Fibroblast of lung (primary cell): ENCODE results near the gene USP53.

Experiments used
- EZH2 ChIP-seq: IDR thresholded peaks from 2 replicates; pipeline ENCODE4 v1.5.1; 2012; ENCODE audit warnings: low read length, control low read depth, mild to moderate bottlenecking; ENCODE audit errors: missing control alignments
- TF ChIP-seq, protein P1 (sequence below), 2 donors: IDR thresholded peaks in 1 of 2; conservative IDR thresholded peaks in 1 of 2; 1 replicate in 1 of 2; 2 replicates in 1 of 2; pipeline ENCODE4 v1.5.1; 2011 to 2012; ENCODE audit warnings: low read length in 2 of 2, control low read depth in 1 of 2, inconsistent platforms in 1 of 2, low read depth in 1 of 2, mild to moderate bottlenecking in 1 of 2

GRCh38 chr4:119228406-119228805, 15.9 kb downstream of the USP53 start:
- TF ChIP-seq, protein P1, sequence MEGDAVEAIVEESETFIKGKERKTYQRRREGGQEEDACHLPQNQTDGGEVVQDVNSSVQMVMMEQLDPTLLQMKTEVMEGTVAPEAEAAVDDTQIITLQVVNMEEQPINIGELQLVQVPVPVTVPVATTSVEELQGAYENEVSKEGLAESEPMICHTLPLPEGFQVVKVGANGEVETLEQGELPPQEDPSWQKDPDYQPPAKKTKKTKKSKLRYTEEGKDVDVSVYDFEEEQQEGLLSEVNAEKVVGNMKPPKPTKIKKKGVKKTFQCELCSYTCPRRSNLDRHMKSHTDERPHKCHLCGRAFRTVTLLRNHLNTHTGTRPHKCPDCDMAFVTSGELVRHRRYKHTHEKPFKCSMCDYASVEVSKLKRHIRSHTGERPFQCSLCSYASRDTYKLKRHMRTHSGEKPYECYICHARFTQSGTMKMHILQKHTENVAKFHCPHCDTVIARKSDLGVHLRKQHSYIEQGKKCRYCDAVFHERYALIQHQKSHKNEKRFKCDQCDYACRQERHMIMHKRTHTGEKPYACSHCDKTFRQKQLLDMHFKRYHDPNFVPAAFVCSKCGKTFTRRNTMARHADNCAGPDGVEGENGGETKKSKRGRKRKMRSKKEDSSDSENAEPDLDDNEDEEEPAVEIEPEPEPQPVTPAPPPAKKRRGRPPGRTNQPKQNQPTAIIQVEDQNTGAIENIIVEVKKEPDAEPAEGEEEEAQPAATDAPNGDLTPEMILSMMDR (conservative IDR thresholded peaks at IDR 0.05 in 1 of 2, IDR thresholded peaks at IDR 0.05 in 1 of 2; ENCODE audit: low read depth in 1 of 2, low read length in 2 of 2), result no peak
- TF ChIP-seq EZH2, result no peak
